HG03520 (cell line): ENCODE results near the gene RAET1E.
"Not testable (repeated sequence)": the region's sequence is repeated elsewhere in the genome, so short reads cannot be mapped to it uniquely, and the experiment has no call there.

Experiments used
- ATAC-seq: cut with Tn5 transposase; IDR thresholded peaks from one replicate; pipeline ENCODE4 v1.9.1; 2021; ENCODE audit warnings: mild to moderate bottlenecking, moderate library complexity; ENCODE audit not compliant: unreplicated experiment

RAET1E gene

DNA sequence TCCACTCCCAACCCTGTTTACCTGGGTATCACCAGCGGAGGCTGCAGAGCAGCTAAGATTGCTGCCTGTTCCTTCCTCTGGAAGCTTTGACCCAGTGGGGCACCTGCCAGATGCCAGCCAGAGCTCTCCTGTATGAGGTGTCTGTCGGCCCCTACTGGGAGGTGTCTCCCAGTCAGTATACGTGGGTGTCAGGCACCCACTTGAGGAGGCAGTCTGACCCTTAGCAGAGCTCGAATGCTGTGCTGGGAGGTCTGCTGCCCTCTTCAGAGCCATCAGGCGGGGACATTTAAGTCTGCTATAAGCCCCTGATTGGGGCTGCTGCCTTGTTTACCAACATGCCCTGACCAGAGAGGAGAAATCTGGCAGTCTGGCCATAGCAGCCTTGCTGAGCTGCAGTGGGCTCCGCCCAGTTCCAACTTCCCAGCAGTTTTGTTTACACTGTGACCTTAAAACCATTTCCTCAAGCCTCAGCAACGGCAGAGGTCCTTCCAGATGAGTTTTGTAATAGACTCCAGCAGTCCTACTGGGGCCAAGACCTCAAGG, 2.8 kb downstream of the RAET1E start:
- no peak for ATAC-seq

DNA sequence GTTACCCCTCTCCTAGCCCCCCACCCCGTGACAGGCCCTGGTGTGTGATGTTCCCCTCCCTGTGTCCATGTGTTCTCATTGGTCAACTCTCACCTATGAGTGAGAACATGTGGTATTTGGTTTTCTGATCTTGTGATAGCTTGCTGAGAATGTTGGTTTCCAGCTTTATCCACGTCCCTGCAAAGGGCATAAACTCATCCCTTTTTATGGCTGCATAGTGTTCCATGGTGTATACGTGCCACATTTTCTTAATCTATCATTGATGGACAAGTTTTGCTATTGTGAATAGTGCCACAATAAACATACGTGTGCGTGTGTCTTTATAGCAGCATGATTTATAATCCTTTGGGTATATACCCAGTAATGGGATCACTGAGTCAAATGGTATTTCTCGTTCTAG, 6.0 kb downstream of the RAET1E start:
- ATAC-seq: not testable (repeated sequence)

- ATAC-seq: no peak
Measured at GRCh38 chr6:149891259-149891658, 6.7 kb downstream of the RAET1E start.

- no peak for ATAC-seq
Measured at GRCh38 chr6:149890629-149891045, 7.3 kb downstream of the RAET1E start.

GRCh38 chr6:149889326-149889725, 8.6 kb downstream of the RAET1E start:
- ATAC-seq: no peak

DNA sequence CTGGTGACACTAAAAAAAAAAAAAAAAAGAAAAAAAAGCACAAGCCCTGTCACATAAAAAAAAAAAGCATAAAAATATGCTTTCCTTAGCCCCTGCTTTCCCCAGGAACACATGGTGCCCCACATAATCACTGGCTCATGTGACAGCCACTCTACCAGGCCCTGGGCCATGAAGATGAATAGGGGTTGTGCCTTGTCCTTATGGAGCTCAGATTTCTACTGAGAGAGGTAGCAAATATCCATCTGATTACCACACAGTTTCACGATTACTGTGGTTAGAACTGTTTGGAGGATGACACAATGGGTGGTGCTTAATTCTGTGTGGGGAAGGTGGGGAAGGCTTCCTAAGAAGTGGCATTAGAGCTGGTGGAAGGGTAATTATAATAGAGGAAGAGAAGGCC, 9.3 kb downstream of the RAET1E start:
- no peak for ATAC-seq

DNA sequence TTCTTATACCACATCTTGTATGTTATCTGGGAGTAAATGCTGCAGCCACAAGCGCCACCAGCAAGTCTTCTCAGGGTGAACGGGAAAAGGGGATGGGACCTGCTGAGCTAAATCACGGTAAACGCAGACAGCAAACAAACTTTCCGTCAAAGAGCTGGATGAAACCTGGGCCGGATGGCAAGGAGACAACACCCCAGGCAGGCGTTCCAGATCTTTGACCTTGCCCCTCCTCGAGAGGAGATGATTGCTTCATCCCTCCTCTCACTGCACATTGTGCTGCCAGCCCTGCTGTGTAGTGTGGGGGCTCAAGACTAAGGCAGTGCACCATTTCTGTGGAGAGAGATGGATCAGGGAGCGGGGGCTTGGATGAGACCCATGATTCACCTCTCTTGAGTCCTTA, 9.8 kb downstream of the RAET1E start:
- ATAC-seq: no peak

DNA sequence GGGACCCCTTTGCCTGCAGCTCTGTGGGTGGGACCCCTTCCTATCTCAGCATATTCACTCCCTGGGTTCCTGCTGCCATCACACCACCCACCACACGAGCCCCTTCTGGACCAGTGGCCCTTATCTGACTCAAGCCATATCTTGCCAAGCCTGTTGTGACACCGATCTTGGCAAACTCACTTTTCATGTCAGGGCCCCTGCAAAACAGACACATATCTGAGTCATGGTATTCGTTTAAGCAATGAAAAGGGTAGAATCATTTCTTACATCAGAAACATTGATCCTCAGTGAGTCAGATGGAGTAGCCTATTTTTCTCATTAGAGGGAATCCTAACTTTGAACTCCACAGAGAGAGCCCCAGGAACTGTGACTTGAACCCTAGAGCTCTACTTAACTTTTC, 10.6 kb downstream of the RAET1E start:
- no peak for ATAC-seq

GRCh38 chr6:149885888-149886287, 12.0 kb downstream of the RAET1E start:
- ATAC-seq: no peak

- ATAC-seq: no peak
Measured at GRCh38 chr6:149884617-149885016, 13.3 kb downstream of the RAET1E start.

GRCh38 chr6:149884215-149884614, 13.7 kb downstream of the RAET1E start:
- ATAC-seq: no peak

DNA sequence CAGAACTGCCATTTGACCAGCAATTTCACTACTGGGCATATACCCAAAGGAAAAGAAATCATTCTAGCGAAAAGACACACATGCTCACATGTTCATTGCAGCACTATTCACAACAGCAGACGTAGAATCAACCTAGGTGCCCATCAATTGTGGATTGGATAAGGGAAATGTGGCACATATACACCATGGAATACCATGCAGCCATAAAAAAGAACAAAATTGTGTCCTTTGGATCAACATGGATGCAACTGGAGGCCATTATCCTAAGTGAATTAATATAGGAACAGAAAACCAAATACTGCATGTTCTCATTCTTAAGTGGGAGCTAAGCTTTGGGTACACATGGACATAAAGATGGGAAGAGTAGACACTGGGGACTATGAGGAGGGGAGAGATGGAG, 16.1 kb downstream of the RAET1E start:
- no peak for ATAC-seq

- no peak for ATAC-seq
Measured at GRCh38 chr6:149881066-149881766, 16.7 kb downstream of the RAET1E start.

DNA sequence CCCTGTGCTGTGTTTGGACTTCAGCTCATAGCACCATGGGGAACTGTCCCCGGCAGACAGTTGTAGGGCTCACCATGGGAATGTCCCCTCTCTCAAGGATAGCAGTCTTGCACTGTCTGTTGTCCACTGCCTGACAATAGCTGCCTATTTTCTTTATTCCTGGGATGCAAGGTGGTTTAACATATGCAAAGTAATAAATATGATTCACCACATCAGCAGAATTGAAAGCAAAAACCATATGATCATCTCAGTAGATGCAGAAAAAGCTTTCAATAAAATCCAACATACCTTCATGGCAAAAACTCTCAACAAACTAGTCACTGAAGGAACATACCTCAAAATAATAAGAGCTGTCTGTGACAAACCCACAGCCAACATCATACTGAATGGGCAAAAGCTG, 20.3 kb downstream of the RAET1E start:
- no peak for ATAC-seq

- no peak for ATAC-seq
Measured at GRCh38 chr6:149876241-149876933, 21.5 kb downstream of the RAET1E start.

DNA sequence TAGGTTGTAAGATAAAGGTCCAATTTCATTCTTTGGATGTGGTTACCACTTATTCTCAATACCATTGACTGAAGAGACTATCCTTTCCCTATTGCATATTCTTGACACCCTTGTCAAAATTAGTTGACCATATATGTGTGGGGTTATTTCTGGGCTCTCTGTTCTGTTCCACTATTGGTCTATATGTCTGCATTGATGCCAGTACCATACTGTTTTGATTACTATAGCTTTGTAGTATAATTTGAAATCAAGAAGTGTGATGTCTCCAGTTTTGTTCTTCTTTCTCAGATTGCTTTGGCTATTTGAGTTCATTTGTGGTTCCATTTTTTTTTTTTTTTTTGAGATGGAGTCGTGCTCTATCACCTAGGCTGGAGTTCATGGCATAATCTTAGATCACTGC, 25.7 kb downstream of the RAET1E start:
- no peak for ATAC-seq

DNA sequence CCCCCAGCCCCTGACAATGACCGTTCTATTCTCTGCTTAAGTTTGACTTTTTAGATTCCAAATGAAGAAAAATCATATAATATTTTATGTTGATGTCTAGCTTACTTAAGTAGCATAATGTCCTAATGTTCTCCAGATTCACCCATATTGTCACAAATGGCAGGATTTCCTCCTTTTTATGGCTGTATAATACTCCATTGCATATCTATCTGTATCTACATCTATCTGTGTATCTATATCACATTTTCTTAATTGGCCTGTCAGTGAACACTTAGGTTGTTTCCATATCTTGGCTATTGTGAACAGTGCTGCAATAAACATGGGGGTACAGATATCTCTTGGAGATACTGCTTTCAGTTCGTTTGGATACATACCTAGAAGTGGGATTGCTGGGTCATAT, 26.7 kb downstream of the RAET1E start:
- ATAC-seq: no peak

- no peak for ATAC-seq
Measured at GRCh38 chr6:149869275-149869892, 28.5 kb downstream of the RAET1E start.

GRCh38 chr6:149867876-149868640, 29.9 kb downstream of the RAET1E start:
- ATAC-seq: no peak

DNA sequence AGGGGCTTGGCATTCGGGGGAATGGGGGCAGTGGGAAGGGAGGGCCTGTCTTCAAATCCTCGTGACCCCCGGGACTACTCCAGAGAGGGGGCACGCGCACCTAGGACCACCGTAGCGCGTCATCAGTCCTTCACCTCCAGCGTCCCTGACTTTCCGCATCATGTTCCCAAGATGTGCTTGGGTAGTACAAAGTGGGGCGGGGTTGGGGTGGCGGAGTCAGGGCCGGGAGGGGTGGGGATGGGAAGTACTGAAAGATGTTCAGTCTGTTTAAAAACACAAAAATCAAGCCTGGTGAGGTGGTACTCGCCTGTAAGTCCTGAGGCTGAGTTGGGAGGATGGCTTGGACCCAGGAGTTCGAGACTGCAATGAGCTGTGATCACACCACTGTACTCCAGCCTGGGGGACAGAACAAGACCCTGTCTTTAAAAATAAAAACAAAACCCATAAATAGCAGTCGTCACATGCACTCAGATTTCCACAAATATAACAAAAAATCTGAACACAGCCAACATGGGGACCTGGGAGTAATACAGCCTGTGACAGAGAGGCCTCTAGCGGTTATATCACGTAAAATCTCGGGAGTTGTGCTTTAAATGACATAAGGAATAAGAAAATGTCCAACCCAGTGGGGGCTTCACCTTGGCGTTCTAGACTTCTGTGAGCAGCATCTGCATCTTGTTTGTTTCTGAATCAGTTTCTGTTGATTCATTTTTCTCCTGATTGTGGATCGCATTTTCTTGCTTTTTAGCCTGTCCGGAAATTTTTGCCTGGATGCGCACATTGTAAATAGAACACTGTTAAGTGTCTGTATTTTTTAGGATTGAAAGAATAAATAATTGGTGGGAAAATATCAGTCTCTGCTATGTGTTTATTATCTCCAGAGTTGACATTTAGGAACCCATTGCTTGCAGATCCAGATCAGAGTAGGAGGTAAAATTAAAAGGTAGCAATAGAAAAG, 33.1 kb downstream of the RAET1E start:
- no peak for ATAC-seq
